Ovary (tissue), 3 donors: ENCODE measurements around the gene SLC6A18.

Source experiments
- EP300 ChIP-seq: sonication (generic); formaldehyde crosslinking; IDR thresholded peaks from one replicate; pipeline ENCODE4 v1.6.1; 2017; ENCODE audit warnings: antibody characterized with exemption
- TF ChIP-seq, protein P1 (sequence below), 3 donors: fragments of 450-650 bp in 2 of 3; fragments of 200-600 bp in 1 of 3; IDR thresholded peaks; one replicate each; pipeline versions ENCODE4 v1.5.1 to v1.8.0; 2016 to 2022; ENCODE audit warnings: antibody characterized with exemption in 3 of 3, mild to moderate bottlenecking in 1 of 3
- donor health status: DM: no; HTN: no; CAD: no.

DNA sequence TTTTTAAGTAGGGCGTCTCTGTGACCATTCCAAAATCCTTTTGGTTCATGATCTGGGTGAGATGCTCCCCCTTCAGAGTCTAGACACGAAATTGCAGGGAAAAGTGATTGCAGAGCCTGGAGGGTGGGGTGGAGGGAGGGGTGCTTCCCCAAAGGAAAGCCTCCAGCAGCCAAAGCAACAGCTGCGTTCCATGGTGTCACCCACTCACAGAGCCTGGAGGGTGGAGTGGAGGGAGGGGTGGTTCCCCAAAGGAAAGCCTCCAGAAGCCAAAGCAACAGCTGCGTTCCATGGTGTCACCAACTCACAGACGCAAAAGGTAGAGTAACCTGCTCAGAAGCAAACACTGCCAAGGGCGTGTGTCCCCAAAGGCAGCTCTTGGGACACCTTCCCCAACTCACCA lies 22.6 kb downstream of the SLC6A18 start:
- TF ChIP-seq, protein P1, sequence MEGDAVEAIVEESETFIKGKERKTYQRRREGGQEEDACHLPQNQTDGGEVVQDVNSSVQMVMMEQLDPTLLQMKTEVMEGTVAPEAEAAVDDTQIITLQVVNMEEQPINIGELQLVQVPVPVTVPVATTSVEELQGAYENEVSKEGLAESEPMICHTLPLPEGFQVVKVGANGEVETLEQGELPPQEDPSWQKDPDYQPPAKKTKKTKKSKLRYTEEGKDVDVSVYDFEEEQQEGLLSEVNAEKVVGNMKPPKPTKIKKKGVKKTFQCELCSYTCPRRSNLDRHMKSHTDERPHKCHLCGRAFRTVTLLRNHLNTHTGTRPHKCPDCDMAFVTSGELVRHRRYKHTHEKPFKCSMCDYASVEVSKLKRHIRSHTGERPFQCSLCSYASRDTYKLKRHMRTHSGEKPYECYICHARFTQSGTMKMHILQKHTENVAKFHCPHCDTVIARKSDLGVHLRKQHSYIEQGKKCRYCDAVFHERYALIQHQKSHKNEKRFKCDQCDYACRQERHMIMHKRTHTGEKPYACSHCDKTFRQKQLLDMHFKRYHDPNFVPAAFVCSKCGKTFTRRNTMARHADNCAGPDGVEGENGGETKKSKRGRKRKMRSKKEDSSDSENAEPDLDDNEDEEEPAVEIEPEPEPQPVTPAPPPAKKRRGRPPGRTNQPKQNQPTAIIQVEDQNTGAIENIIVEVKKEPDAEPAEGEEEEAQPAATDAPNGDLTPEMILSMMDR (IDR thresholded peaks at IDR 0.05): no peak
- no peak for TF ChIP-seq EP300
